Left lung (tissue), 10 donors: ENCODE measurements around the gene SPATA25. TPM values are rescaled to one million over a fixed set of nuclear protein-coding genes. Genes with fewer than 3 reads are reported as not detected.
A peak's percentile ranks its signal among the peaks of the same experiment; 100 is the strongest.

Experiments used
- ATAC-seq: fragments of 200-7000 bp; cut with Tn5 transposase; one replicate; pipeline ENCODE4 v1.9.1; 2020; ENCODE audit warnings: moderate library complexity
- DNase-seq, 4 donors: peaks; one replicate each; pipeline ENCODE4 v3.0.0-alpha.2; 2013 to 2020
- H3K27ac ChIP-seq, 2 donors: fragments of 200-600 bp; sonication (generic) in 1 of 2; one replicate each; pipeline versions ENCODE4 v1.5.0 to v1.8.0; 2020 to 2021
- H3K27me3 ChIP-seq, 2 donors: fragments of 200-600 bp; sonication (generic) in 1 of 2; one replicate each; pipeline versions ENCODE4 v1.5.0 to v1.8.0; 2020 to 2021
- H3K36me3 ChIP-seq, 2 donors: fragments of 200-600 bp; sonication (generic) in 1 of 2; one replicate each; pipeline versions ENCODE4 v1.5.0 to v1.8.0; 2020 to 2021
- H3K4me1 ChIP-seq, 2 donors: fragments of 200-600 bp; one replicate each; pipeline ENCODE4 v1.8.0; 2021
- H3K4me3 ChIP-seq, 2 donors: fragments of 200-600 bp; sonication (generic) in 1 of 2; one replicate each; pipeline versions ENCODE4 v1.5.0 to v1.8.0; 2020 to 2021; ENCODE audit warnings: mild to moderate bottlenecking in 1 of 2
- H3K9me3 ChIP-seq, 2 donors: fragments of 200-600 bp; sonication (generic) in 1 of 2; one replicate each; pipeline versions ENCODE4 v1.5.0 to v1.8.0; 2020 to 2021
- intact Hi-C, 2 donors: fragments of 100-400 bp; cut with DNase I; formaldehyde crosslinking; loops; one replicate each; pipeline versions ENCODE4 v1.11.2 to v1.14.2; 2022
- polyA plus RNA-seq, 6 donors: library from polyadenylated mRNA; unstranded; fragments of 120-200 nt; gene quantifications; one replicate each; pipeline ENCODE4 v1.2.1, GENCODE V29; 2013; ENCODE audit not compliant: insufficient read length in 6 of 6
- total RNA-seq, 2 donors: library from RNA; stranded (reverse); fragmentation: NEBNext Ultra II Directional; extraction: Animal tissue kit (Norgen Biotek cat#: 25700); gene quantifications; one replicate each; pipeline ENCODE4 v1.2.1, GENCODE V29; 2021
- TF ChIP-seq, protein P1 (sequence below), 2 donors: fragments of 200-600 bp; sonication (generic) in 1 of 2; IDR thresholded peaks; one replicate each; pipeline versions ENCODE4 v1.5.0 to v1.8.0; 2021; ENCODE audit warnings: antibody characterized with exemption in 2 of 2
- donor health status: DM: no; HTN: yes; CAD: no.
- donor health status: DM: no; HTN: no; CAD: no.

The SPATA25 gene
- total and polyA plus RNA-seq, 8 donors = 0.70 to 3.5 (median 2.8) TPM

- TF ChIP-seq, protein P1, sequence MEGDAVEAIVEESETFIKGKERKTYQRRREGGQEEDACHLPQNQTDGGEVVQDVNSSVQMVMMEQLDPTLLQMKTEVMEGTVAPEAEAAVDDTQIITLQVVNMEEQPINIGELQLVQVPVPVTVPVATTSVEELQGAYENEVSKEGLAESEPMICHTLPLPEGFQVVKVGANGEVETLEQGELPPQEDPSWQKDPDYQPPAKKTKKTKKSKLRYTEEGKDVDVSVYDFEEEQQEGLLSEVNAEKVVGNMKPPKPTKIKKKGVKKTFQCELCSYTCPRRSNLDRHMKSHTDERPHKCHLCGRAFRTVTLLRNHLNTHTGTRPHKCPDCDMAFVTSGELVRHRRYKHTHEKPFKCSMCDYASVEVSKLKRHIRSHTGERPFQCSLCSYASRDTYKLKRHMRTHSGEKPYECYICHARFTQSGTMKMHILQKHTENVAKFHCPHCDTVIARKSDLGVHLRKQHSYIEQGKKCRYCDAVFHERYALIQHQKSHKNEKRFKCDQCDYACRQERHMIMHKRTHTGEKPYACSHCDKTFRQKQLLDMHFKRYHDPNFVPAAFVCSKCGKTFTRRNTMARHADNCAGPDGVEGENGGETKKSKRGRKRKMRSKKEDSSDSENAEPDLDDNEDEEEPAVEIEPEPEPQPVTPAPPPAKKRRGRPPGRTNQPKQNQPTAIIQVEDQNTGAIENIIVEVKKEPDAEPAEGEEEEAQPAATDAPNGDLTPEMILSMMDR (IDR thresholded peaks at IDR 0.05) = no peak
- intact Hi-C loops = no loop called here
- Histone ChIP-seq H3K36me3 (no peaks in the 10 kb centered on the region), H3K27ac (peak overlapping the region; percentile 70 to 85), H3K4me3 (no peak overlapping the region), H3K9me3 (no peaks in the 10 kb centered on the region), H3K4me1 (peaks cover 16 to 64% of the 10 kb centered on the region in 2 donors), H3K27me3 (peaks cover 0 to under 1% of the 10 kb centered on the region in 2 donors)
- ATAC-seq = no peak
- no peak for DNase-seq
Observed at GRCh38 chr20:45918779-45919537, 31.5 kb upstream of the SPATA25 start.

- H3K27ac ChIP-seq = peak overlapping the region; percentile 70 to 85
- no peak for DNase-seq
- no peaks in the 10 kb centered on the region for H3K36me3 ChIP-seq
- H3K27me3 ChIP-seq = peaks cover 0 to 7% of the 10 kb centered on the region in 2 donors
- no peak overlapping the region for H3K4me3 ChIP-seq
- H3K4me1 ChIP-seq = peaks cover 16 to 70% of the 10 kb centered on the region in 2 donors
- intact Hi-C loops = no loop called here
- H3K9me3 ChIP-seq = no peaks in the 10 kb centered on the region
- ATAC-seq = peak; percentile 33
- TF ChIP-seq, protein P1 (IDR thresholded peaks at IDR 0.05) = no peak
Observed at GRCh38 chr20:45918182-45918737, 30.8 kb upstream of the SPATA25 start.

- Histone ChIP-seq H3K4me3 (no peak overlapping the region), H3K9me3 (no peaks in the 10 kb centered on the region), H3K4me1 (peaks cover 16 to 74% of the 10 kb centered on the region in 2 donors), H3K36me3 (no peaks in the 10 kb centered on the region), H3K27ac (peak overlapping the region; percentile 70 to 85), H3K27me3 (peaks cover 0 to 12% of the 10 kb centered on the region in 2 donors)
- intact Hi-C loops = no loop called here
- ATAC-seq (peak; percentile 10), DNase-seq (no peak)
- TF ChIP-seq, protein P1 (IDR thresholded peaks at IDR 0.05) = no peak
Observed at GRCh38 chr20:45917790-45918141, 30.3 kb upstream of the SPATA25 start.

DNA sequence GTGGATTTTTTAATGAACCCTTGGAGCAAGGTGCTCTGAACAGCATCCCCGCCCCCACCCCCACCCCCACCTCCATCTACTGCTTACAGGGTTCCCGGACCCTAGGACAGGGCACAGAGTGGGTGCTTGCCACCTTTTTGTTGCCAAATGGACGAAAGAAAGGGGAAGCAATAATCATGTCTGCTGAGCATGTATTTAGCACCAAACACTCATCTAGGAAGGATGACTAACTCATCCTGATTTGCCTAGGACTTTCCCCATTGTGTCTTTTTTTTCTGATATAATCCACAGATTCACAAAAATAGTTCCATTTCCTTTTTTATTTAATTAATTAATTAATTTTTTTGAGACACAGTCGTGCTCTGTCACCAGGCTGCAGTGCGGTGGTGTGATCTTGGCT lies 25.7 kb upstream of the SPATA25 start:
- intact Hi-C loops = no loop called here
- TF ChIP-seq, protein P1 (IDR thresholded peaks at IDR 0.05) = no peak
- Histone ChIP-seq H3K9me3 (no peaks in the 10 kb centered on the region), H3K4me1 (peaks cover 6 to 66% of the 10 kb centered on the region in 2 donors), H3K27ac (peak overlapping the region in 1 of 2 donors; percentile 50), H3K36me3 (no peaks in the 10 kb centered on the region), H3K27me3 (peaks cover 0 to 26% of the 10 kb centered on the region in 2 donors), H3K4me3 (no peak overlapping the region)
- ATAC-seq (no peak), DNase-seq (no peak)

- Histone ChIP-seq H3K9me3 (no peaks in the 10 kb centered on the region), H3K27ac (peak overlapping the region; percentile 78 to 88), H3K27me3 (peaks cover 0 to 26% of the 10 kb centered on the region in 2 donors), H3K4me1 (peaks cover 6 to 58% of the 10 kb centered on the region in 2 donors), H3K36me3 (no peaks in the 10 kb centered on the region), H3K4me3 (peak overlapping the region in 1 of 2 donors; percentile 50)
- DNase-seq (no peak), ATAC-seq (no peak)
- intact Hi-C loops = no loop called here
- TF ChIP-seq, protein P1 (IDR thresholded peaks at IDR 0.05) = no peak
Observed at GRCh38 chr20:45912344-45912682, 24.9 kb upstream of the SPATA25 start.
